ENCODE measurements around the gene SAMD4A. TPM values are rescaled to one million over a fixed set of nuclear protein-coding genes. Genes with fewer than 3 reads are reported as not detected.

Gene SAMD4A
- total RNA-seq, 2 donors from 2014 or later = 11.2 to 15.3 TPM

- Histone ChIP-seq H3K36me3 (replicated peaks in 1 of 2; ENCODE audit: insufficient read depth in 1 of 2, low read depth in 2 of 2) (no peaks in the 10 kb centered on the region), H3K4me3 (no peak overlapping the region), H3K27ac (no peak overlapping the region), H3K27me3 (no peaks in the 10 kb centered on the region), H3K9me3 (no peaks in the 10 kb centered on the region), H3K4me1 (peaks cover 17% of the 10 kb centered on the region)
- WGBS, 2 donors = 62 to 77% methylated on average over 3 of the region's 3 CpGs
- TF ChIP-seq POLR2A (IDR thresholded peaks at IDR 0.05) = no peak
- TF ChIP-seq CTCF (IDR thresholded peaks at IDR 0.05) = no peak
- ATAC-seq (no peak), DNase-seq (no peak)
- intact Hi-C loops (cut with DNase I) = no loop called here
These were observed 28.9 kb upstream of the SAMD4A start for GRCh38 chr14:54538055-54538454.

GRCh38 chr14:54547583-54547982 is 19.3 kb upstream of the SAMD4A start:
- Histone ChIP-seq H3K27me3 (no peaks in the 10 kb centered on the region), H3K4me1 (no peaks in the 10 kb centered on the region), H3K4me3 (no peak overlapping the region), H3K27ac (no peak overlapping the region), H3K36me3 (replicated peaks in 1 of 2; ENCODE audit: insufficient read depth in 1 of 2, low read depth in 2 of 2) (no peaks in the 10 kb centered on the region), H3K9me3 (no peaks in the 10 kb centered on the region)
- 91 to 100% methylated on average over 3 of the region's 3 CpGs for WGBS, 2 donors
- intact Hi-C loops (cut with DNase I) = no loop called here
- no peak for TF ChIP-seq CTCF (IDR thresholded peaks at IDR 0.05)
- DNase-seq = no peak
- no peak for ATAC-seq

- Histone ChIP-seq H3K9me3 (no peaks in the 10 kb centered on the region), H3K36me3 (replicated peaks in 1 of 2; ENCODE audit: insufficient read depth in 1 of 2, low read depth in 2 of 2) (no peaks in the 10 kb centered on the region), H3K27ac (no peak overlapping the region), H3K27me3 (no peaks in the 10 kb centered on the region), H3K4me1 (no peaks in the 10 kb centered on the region), H3K4me3 (no peak overlapping the region)
- ATAC-seq (no peak), DNase-seq (no peak)
- 59 to 73% methylated on average over 5 of the region's 5 CpGs for WGBS, 2 donors
- no peak for TF ChIP-seq POLR2A (IDR thresholded peaks at IDR 0.05)
- no peak for TF ChIP-seq CTCF (IDR thresholded peaks at IDR 0.05)
- intact Hi-C loops (cut with DNase I) = no loop called here
These were observed 18.4 kb upstream of the SAMD4A start for GRCh38 chr14:54548491-54548890.

- no peaks in the 10 kb centered on the region for H3K9me3 ChIP-seq
- intact Hi-C loops (cut with DNase I) = no loop called here
- WGBS, 2 donors = 86 to 91% methylated on average over 3 of the region's 3 CpGs
- no peak overlapping the region for H3K27ac ChIP-seq
- ATAC-seq (no peak), DNase-seq (no peak)
- no peaks in the 10 kb centered on the region for H3K27me3 ChIP-seq
- no peak overlapping the region for H3K4me3 ChIP-seq
- H3K4me1 ChIP-seq = no peaks in the 10 kb centered on the region
- TF ChIP-seq POLR2A (IDR thresholded peaks at IDR 0.05) = no peak
- TF ChIP-seq CTCF (IDR thresholded peaks at IDR 0.05) = no peak
- H3K36me3 ChIP-seq (replicated peaks in 1 of 2; ENCODE audit: insufficient read depth in 1 of 2, low read depth in 2 of 2) = no peaks in the 10 kb centered on the region
These were observed 17.1 kb upstream of the SAMD4A start for GRCh38 chr14:54549862-54550261.

GRCh38 chr14:54550514-54550913 is 16.4 kb upstream of the SAMD4A start:
- Histone ChIP-seq H3K27ac (no peak overlapping the region), H3K4me3 (no peak overlapping the region), H3K4me1 (no peaks in the 10 kb centered on the region), H3K27me3 (no peaks in the 10 kb centered on the region), H3K9me3 (no peaks in the 10 kb centered on the region), H3K36me3 (replicated peaks in 1 of 2; ENCODE audit: insufficient read depth in 1 of 2, low read depth in 2 of 2) (no peaks in the 10 kb centered on the region)
- WGBS, 2 donors = 64 to 85% methylated on average over 1 of the region's 1 CpG
- no peak for TF ChIP-seq POLR2A (IDR thresholded peaks at IDR 0.05)
- ATAC-seq (no peak), DNase-seq (no peak)
- intact Hi-C loops (cut with DNase I) = no loop called here
